ENCODE data around the gene FTH1.
"Not testable (repeated sequence)": the region's sequence is repeated elsewhere in the genome, so short reads cannot be mapped to it uniquely, and the experiment has no call there.

FTH1 gene

GRCh38 chr11:61963282-61964057 is 4.0 kb downstream of the FTH1 start:
- DNase-seq (ENCODE audit: low spot score), result no peak

- DNase-seq (ENCODE audit: low spot score), result no peak
Observed at GRCh38 chr11:61963016-61963281, 4.5 kb downstream of the FTH1 start.

GRCh38 chr11:61962213-61963015 is 5.0 kb downstream of the FTH1 start:
- no peak for DNase-seq (ENCODE audit: low spot score)

GRCh38 chr11:61961570-61962212 is 5.7 kb downstream of the FTH1 start:
- no peak for DNase-seq (ENCODE audit: low spot score)

- DNase-seq (ENCODE audit: low spot score), result no peak
Observed at GRCh38 chr11:61960532-61960931, 6.9 kb downstream of the FTH1 start.

GRCh38 chr11:61959678-61960077 is 7.8 kb downstream of the FTH1 start:
- no peak for DNase-seq (ENCODE audit: low spot score)

GRCh38 chr11:61959114-61959513 is 8.3 kb downstream of the FTH1 start:
- no peak for DNase-seq (ENCODE audit: low spot score)

- DNase-seq (ENCODE audit: low spot score), result no peak
Observed at GRCh38 chr11:61958590-61958989, 8.8 kb downstream of the FTH1 start.

- no peak for DNase-seq (ENCODE audit: low spot score)
Observed at GRCh38 chr11:61957021-61957770, 10.2 kb downstream of the FTH1 start.

GRCh38 chr11:61956191-61957020 is 11.0 kb downstream of the FTH1 start:
- DNase-seq (ENCODE audit: low spot score), result no peak

- no peak for DNase-seq (ENCODE audit: low spot score)
Observed at GRCh38 chr11:61955422-61956135, 11.9 kb downstream of the FTH1 start.

- DNase-seq (ENCODE audit: low spot score), result no peak
Observed at GRCh38 chr11:61954851-61955421, 12.5 kb downstream of the FTH1 start.

- DNase-seq (ENCODE audit: low spot score), result no peak
Observed at GRCh38 chr11:61954106-61954850, 13.2 kb downstream of the FTH1 start.

- not testable (repeated sequence) for DNase-seq (ENCODE audit: low spot score)
Observed at GRCh38 chr11:61953632-61954031, 13.8 kb downstream of the FTH1 start.

- no peak for DNase-seq (ENCODE audit: low spot score)
Observed at GRCh38 chr11:61952882-61953281, 14.6 kb downstream of the FTH1 start.

GRCh38 chr11:61951484-61952135 is 15.8 kb downstream of the FTH1 start:
- DNase-seq (ENCODE audit: low spot score), result no peak

GRCh38 chr11:61950035-61950547 is 17.3 kb downstream of the FTH1 start, which contains the start of gene BEST1:
Gene BEST1, plus strand, starts transcription at chr11:61950351. Its CDS starts 1,456 bp downstream, at chr11:61951807.
- DNase-seq (ENCODE audit: low spot score), result no peak

GRCh38 chr11:61949169-61950034 is 18.0 kb downstream of the FTH1 start:
- DNase-seq (ENCODE audit: low spot score), result no peak
